Activated T-cell treated with anti-CD3 and anti-CD28 coated beads for 48 hours (primary cell): ENCODE measurements around the gene MTREX.
A peak's percentile ranks its signal among the peaks of the same experiment; 100 is the strongest.

Experiments used
- DNase-seq: peaks from one replicate; pipeline ENCODE4 v3.0.0-alpha.2; 2020; ENCODE audit warnings: low read depth

Gene MTREX

GRCh38 chr5:55324815-55325418, 17.1 kb downstream of the MTREX start:
- DNase-seq, result no peak

GRCh38 chr5:55325621-55326020, 17.8 kb downstream of the MTREX start:
- no peak for DNase-seq

DNA sequence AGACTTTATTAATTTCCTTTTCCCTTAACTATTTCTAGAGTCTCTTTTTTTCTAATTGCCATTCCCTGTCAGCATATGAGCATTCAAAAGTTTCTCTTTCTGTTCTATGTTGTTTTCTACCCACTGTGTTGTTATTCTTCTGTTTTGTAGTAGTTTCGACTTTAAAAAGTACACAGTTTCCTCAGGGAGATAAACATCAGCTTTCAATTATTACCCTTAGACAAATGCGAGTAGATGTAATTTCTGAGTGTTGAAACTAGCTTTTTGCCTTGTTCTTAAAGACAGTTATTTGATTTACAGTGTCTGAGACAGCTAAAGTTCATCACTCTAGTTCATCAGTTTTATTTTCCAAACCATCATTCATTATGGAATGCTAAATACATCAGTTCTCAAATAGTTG, 19.5 kb downstream of the MTREX start:
- no peak for DNase-seq

GRCh38 chr5:55331321-55331720, 23.5 kb downstream of the MTREX start:
- DNase-seq, result no peak

GRCh38 chr5:55333017-55333416, 25.2 kb downstream of the MTREX start:
- DNase-seq, result no peak

- DNase-seq, result no peak
Observed at GRCh38 chr5:55333811-55334210, 26.0 kb downstream of the MTREX start.

DNA sequence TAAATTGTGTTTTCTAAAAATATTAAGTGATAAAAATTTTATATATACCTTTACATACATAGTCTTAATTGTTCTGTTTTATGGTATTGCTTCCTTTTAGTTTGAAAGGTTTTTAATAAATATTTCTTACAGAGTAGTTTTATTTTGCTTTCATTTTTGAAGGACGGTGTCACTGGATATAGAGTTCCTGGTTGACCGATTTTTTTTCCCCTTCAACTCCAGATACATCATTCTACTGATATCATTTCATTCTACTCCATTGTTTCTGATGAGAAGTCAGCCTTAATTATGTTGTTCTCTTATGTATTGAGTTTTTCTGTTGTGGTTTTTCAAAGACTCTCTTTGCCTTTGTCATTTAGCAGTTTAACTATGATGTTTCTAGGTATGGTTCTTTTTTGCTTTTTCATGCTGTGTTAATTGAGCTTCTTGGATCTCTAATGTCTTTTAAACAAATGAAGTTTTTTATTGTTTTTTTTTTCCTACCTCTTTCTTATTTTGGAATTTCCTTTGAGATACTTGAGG, 30.4 kb downstream of the MTREX start:
- no peak for DNase-seq

DNA sequence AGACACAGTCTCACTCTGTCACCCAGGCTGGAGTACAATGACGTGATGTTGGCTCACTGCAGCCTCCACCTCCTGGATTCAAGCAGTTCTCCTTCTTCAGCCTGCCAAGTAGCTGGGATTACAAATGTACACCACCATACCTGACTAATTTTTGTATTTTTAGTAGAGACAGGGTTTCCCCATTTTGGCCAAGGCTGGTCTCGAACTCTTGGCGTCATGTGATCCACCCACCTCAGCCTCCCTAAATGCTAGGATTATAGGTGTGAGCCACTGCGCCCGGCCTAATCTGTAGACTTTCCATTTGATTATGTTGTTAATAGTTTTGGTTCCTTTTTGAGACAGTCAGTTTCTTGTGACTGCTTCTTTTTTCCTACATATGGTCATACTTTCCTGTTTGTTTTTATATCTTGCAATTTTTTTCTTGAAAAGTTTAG, 31.0 kb downstream of the MTREX start:
- DNase-seq, result peak; percentile 54

- no peak for DNase-seq
Observed at GRCh38 chr5:55343107-55343506, 35.3 kb downstream of the MTREX start.

- no peak for DNase-seq
Observed at GRCh38 chr5:55343609-55344008, 35.8 kb downstream of the MTREX start.

GRCh38 chr5:55344392-55344992, 36.7 kb downstream of the MTREX start:
- DNase-seq, result peak; percentile 34

DNA sequence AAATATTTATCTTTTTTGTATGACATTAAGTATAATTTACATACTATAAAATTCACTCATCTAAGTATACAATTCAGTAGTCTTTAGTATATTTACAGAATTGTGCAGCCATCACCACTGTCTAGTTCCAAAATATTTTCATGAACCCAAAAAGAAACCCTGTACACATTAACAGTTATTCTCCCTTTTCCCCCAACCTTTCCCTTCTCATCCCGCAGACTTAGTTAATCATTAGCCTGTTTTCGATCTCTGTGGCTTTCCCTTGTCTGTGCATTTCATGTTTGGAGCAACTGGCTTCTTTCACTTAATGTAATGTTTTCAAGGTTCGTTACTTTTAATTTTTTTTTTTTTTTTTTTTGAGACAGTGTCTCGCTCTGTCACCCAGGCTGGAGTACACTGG, 37.5 kb downstream of the MTREX start:
- DNase-seq, result no peak

- no peak for DNase-seq
Observed at GRCh38 chr5:55347786-55348185, 40.0 kb downstream of the MTREX start.

- no peak for DNase-seq
Observed at GRCh38 chr5:55350754-55351153, 43.0 kb downstream of the MTREX start.

GRCh38 chr5:55356896-55357295, 49.1 kb downstream of the MTREX start:
- no peak for DNase-seq

- no peak for DNase-seq
Observed at GRCh38 chr5:55360190-55360589, 52.4 kb downstream of the MTREX start.

DNA sequence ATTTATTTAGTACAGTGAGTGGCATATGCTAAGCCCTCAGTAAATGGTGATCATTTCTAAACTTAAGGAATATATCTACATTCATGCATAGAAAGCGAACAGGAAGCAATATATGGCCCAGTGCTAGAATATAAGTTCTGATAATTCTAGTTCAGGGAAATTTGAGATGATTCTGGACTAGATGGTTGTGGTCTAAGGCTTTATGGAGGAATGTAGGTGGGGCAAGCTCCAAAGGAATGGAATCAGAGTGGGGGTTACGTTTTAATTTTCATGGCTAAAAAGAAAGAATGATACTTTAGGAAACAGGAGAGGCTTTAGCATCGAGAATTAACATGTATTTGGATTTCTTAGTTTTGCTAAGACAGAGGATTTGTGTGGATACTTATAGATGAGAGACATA, 56.1 kb downstream of the MTREX start:
- no peak for DNase-seq

DNA sequence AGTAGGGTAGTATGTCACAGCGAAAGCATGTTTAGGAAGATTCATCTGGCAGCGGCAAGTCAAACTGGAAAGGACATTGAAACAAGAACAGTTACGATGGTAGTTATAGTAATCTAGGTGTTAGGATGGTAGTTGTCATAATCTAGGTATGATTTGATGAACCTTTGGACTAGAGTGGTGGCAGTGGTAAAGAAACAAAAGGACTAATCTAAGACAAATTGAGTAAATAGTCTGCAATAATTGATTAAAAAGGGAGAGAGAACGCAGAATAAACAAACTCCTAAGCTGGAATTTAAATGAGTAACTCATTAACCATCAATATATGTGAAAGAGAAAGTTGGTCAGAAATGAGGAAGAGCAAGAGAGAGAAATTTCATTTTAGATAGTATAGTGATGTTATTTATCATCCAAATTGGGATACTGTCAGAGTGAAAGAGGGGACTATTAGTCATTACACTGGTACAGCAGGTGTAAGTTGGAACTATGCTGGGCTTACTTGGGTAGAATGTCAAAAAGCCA, 56.8 kb downstream of the MTREX start:
- DNase-seq, result no peak

- no peak for DNase-seq
Observed at GRCh38 chr5:55370291-55370925, 62.6 kb downstream of the MTREX start.

- no peak for DNase-seq
Observed at GRCh38 chr5:55371145-55371544, 63.4 kb downstream of the MTREX start.

- DNase-seq, result no peak
Observed at GRCh38 chr5:55372130-55372925, 64.5 kb downstream of the MTREX start.

- no peak for DNase-seq
Observed at GRCh38 chr5:55377810-55378209, 70.0 kb downstream of the MTREX start.
